MV-4-11 (cell line): ENCODE results near the gene COL28A1.
"Not testable (repeated sequence)": the region's sequence is repeated elsewhere in the genome, so short reads cannot be mapped to it uniquely, and the experiment has no call there.

Experiments
- DNase-seq: peaks from one replicate; lab custom pipeline; 2025; lab: John Stamatoyannopoulos, UW

The COL28A1 gene

GRCh38 chr7:7464991-7465765 lies 70.5 kb downstream of the COL28A1 start:
- not testable (repeated sequence) for DNase-seq

- DNase-seq = no peak
Measured at GRCh38 chr7:7454000-7454399, 81.7 kb downstream of the COL28A1 start.

GRCh38 chr7:7452652-7453051 lies 83.0 kb downstream of the COL28A1 start:
- DNase-seq = no peak

GRCh38 chr7:7452119-7452518 lies 83.6 kb downstream of the COL28A1 start:
- DNase-seq = no peak

GRCh38 chr7:7449055-7449454 lies 86.6 kb downstream of the COL28A1 start:
- DNase-seq = no peak

- DNase-seq = no peak
Measured at GRCh38 chr7:7446616-7447015, 89.1 kb downstream of the COL28A1 start.

- no peak for DNase-seq
Measured at GRCh38 chr7:7443806-7444350, 91.8 kb downstream of the COL28A1 start.

- DNase-seq = no peak
Measured at GRCh38 chr7:7439564-7439963, 96.1 kb downstream of the COL28A1 start.

- DNase-seq = peak; percentile 7
Measured at GRCh38 chr7:7438851-7439250, 96.8 kb downstream of the COL28A1 start.

- no peak for DNase-seq
Measured at GRCh38 chr7:7435978-7436377, 99.7 kb downstream of the COL28A1 start.

- no peak for DNase-seq
Measured at GRCh38 chr7:7434329-7434728, 101.3 kb downstream of the COL28A1 start.

- no peak for DNase-seq
Measured at GRCh38 chr7:7433811-7434210, 101.9 kb downstream of the COL28A1 start.

- DNase-seq = no peak
Measured at GRCh38 chr7:7432979-7433378, 102.7 kb downstream of the COL28A1 start.

GRCh38 chr7:7428806-7429205 lies 106.9 kb downstream of the COL28A1 start:
- no peak for DNase-seq

GRCh38 chr7:7427363-7427762 lies 108.3 kb downstream of the COL28A1 start:
- DNase-seq = no peak

GRCh38 chr7:7426676-7427075 lies 109.0 kb downstream of the COL28A1 start:
- DNase-seq = no peak

GRCh38 chr7:7425321-7425720 lies 110.4 kb downstream of the COL28A1 start:
- DNase-seq = no peak

- DNase-seq = peak; percentile 92
Measured at GRCh38 chr7:7424151-7424873, 111.4 kb downstream of the COL28A1 start.

- no peak for DNase-seq
Measured at GRCh38 chr7:7422641-7423040, 113.0 kb downstream of the COL28A1 start.

GRCh38 chr7:7421826-7422225 lies 113.8 kb downstream of the COL28A1 start:
- no peak for DNase-seq

GRCh38 chr7:7418997-7419396 lies 116.7 kb downstream of the COL28A1 start:
- DNase-seq = no peak

- DNase-seq = peak; percentile 59
Measured at GRCh38 chr7:7417851-7418250, 117.8 kb downstream of the COL28A1 start.

- no peak for DNase-seq
Measured at GRCh38 chr7:7417414-7417813, 118.3 kb downstream of the COL28A1 start.
